ENCODE data around the gene ELL2. TPM values are rescaled to one million over a fixed set of nuclear protein-coding genes. Genes with fewer than 3 reads are reported as not detected.

Gene ELL2
- polyA plus RNA-seq, 1 donor (not counting 4 experiments of a cell fraction or from before 2014, with no cell fraction given), result 100 TPM

DNA sequence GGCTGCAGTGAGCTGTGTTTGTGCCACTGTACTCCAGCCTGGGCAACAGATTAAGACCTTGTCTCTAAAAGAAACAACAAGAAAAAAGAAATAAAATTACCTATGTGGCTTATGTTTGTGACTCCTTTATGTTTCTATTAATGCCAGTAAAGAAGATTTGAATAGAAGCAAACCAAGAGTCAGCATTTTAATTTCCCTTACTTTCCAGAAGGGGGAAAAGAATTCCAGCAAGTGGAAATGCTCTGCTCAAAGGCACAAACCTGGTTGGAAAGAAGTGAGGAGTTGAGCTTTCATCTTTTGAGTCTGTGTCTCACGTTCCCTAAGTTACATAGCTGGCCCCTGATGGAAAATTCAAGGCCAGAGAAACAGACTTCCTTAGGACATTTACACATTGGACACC lies 23.6 kb upstream of the ELL2 start:
- dilution Hi-C loops (cut with MboI; ENCODE audit: extremely low pct_ligation_motif_present, low sequenced_read_pairs), result no loop called here
- no peak overlapping the region for H3K4me2 ChIP-seq (ENCODE audit: control insufficient read depth, extremely low read depth, insufficient read depth, low read depth, low read length)
- peak; percentile 56 for FAIRE-seq

DNA sequence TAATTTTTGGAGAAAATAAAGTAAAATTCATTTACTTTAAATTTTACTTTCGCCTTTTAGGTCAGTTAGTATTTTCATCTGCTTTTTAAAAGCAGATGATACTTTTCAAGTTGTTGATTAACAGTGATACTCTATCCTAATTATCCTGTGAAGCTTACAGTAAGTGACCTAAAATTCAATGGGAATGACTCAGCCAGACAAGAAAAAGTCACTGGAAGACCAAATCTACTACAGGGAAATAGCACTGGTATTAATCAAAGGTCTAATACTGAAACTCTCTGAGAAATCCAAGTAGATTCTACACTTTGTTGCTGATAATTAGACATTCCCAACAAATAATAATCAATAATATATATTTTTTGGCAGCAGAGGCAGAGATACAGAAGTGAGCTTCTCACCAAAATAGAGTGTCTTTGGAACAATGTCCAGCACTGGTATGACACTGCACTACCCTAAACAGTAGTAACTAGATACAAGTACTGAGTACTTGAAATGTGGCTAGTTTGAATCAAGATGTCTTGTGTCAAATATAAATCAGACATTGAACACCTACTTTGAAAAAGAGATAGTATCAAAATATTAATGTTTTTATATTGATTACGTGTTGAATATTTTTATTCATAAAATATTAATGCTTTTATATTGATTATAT lies 22.8 kb upstream of the ELL2 start:
- dilution Hi-C loops (cut with MboI; ENCODE audit: extremely low pct_ligation_motif_present, low sequenced_read_pairs), result no loop called here
- H3K4me2 ChIP-seq (ENCODE audit: control insufficient read depth, extremely low read depth, insufficient read depth, low read depth, low read length), result no peak overlapping the region

More for the DNA sequence above, 23.6 kb upstream of the ELL2 start:
- Histone ChIP-seq H3K4me1 (ENCODE audit: control insufficient read depth, extremely low read depth, insufficient read depth, low read length) (peaks cover 8% of the 10 kb centered on the region), H3K27ac (ENCODE audit: control insufficient read depth, insufficient read depth, low read length) (no peak overlapping the region), H2AFZ (ENCODE audit: control insufficient read depth, low read length) (no peak overlapping the region), H3K79me2 (ENCODE audit: control insufficient read depth, insufficient read depth, low read length) (no peaks in the 10 kb centered on the region), H4K20me1 (ENCODE audit: control insufficient read depth, extremely low read depth, insufficient read depth, low read length) (no peaks in the 10 kb centered on the region), H3K9me1 (ENCODE audit: control insufficient read depth, extremely low read depth, insufficient read depth, low read length) (no peaks in the 10 kb centered on the region), H3K4me3 (ENCODE audit: control insufficient read depth in 2 of 3, extremely low read depth in 1 of 3, insufficient read depth in 2 of 3, low read depth in 1 of 3, low read length in 3 of 3) (no peak overlapping the region), H3K36me3 (ENCODE audit: control insufficient read depth in 2 of 2, extremely low read depth in 1 of 2, insufficient read depth in 2 of 2, low read length in 2 of 2) (no peaks in the 10 kb centered on the region), H3K9ac (ENCODE audit: control insufficient read depth, extremely low read depth, insufficient read depth, low read length) (no peak overlapping the region), H3K27me3 (ENCODE audit: control insufficient read depth, extremely low read depth, insufficient read depth, low read length) (no peaks in the 10 kb centered on the region), H3K9me3 (ENCODE audit: control insufficient read depth, low read depth, low read length) (no peaks in the 10 kb centered on the region)
- no peak for TF ChIP-seq EZH2 (IDR thresholded peaks at IDR 0.05; ENCODE audit: low read length)
- TF ChIP-seq, protein P1, sequence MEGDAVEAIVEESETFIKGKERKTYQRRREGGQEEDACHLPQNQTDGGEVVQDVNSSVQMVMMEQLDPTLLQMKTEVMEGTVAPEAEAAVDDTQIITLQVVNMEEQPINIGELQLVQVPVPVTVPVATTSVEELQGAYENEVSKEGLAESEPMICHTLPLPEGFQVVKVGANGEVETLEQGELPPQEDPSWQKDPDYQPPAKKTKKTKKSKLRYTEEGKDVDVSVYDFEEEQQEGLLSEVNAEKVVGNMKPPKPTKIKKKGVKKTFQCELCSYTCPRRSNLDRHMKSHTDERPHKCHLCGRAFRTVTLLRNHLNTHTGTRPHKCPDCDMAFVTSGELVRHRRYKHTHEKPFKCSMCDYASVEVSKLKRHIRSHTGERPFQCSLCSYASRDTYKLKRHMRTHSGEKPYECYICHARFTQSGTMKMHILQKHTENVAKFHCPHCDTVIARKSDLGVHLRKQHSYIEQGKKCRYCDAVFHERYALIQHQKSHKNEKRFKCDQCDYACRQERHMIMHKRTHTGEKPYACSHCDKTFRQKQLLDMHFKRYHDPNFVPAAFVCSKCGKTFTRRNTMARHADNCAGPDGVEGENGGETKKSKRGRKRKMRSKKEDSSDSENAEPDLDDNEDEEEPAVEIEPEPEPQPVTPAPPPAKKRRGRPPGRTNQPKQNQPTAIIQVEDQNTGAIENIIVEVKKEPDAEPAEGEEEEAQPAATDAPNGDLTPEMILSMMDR (optimal IDR thresholded peaks at IDR 0.05 in 1 of 3, IDR thresholded peaks at IDR 0.05 in 1 of 3, conservative IDR thresholded peaks at IDR 0.05 in 1 of 3; ENCODE audit: extremely low read depth in 1 of 3, insufficient read depth in 2 of 3, low read length in 3 of 3), result no peak
- no peak for DNase-seq (ENCODE audit: low read depth, low spot score)

More for the DNA sequence above, 22.8 kb upstream of the ELL2 start:
- Histone ChIP-seq H3K27me3 (ENCODE audit: control insufficient read depth, extremely low read depth, insufficient read depth, low read length) (no peaks in the 10 kb centered on the region), H3K9ac (ENCODE audit: control insufficient read depth, extremely low read depth, insufficient read depth, low read length) (no peak overlapping the region), H2AFZ (ENCODE audit: control insufficient read depth, low read length) (no peak overlapping the region), H3K4me1 (ENCODE audit: control insufficient read depth, extremely low read depth, insufficient read depth, low read length) (peaks cover 8% of the 10 kb centered on the region), H3K9me1 (ENCODE audit: control insufficient read depth, extremely low read depth, insufficient read depth, low read length) (no peaks in the 10 kb centered on the region), H3K9me3 (ENCODE audit: control insufficient read depth, low read depth, low read length) (no peaks in the 10 kb centered on the region), H3K27ac (ENCODE audit: control insufficient read depth, insufficient read depth, low read length) (no peak overlapping the region), H3K79me2 (ENCODE audit: control insufficient read depth, insufficient read depth, low read length) (no peaks in the 10 kb centered on the region), H4K20me1 (ENCODE audit: control insufficient read depth, extremely low read depth, insufficient read depth, low read length) (no peaks in the 10 kb centered on the region), H3K4me3 (ENCODE audit: control insufficient read depth in 2 of 3, extremely low read depth in 1 of 3, insufficient read depth in 2 of 3, low read depth in 1 of 3, low read length in 3 of 3) (no peak overlapping the region), H3K36me3 (ENCODE audit: control insufficient read depth in 2 of 2, extremely low read depth in 1 of 2, insufficient read depth in 2 of 2, low read length in 2 of 2) (no peaks in the 10 kb centered on the region)
- DNase-seq (ENCODE audit: low read depth, low spot score) (no peak), FAIRE-seq (peak; percentile 23)
- TF ChIP-seq, protein P1 (optimal IDR thresholded peaks at IDR 0.05 in 1 of 3, IDR thresholded peaks at IDR 0.05 in 1 of 3, conservative IDR thresholded peaks at IDR 0.05 in 1 of 3; ENCODE audit: extremely low read depth in 1 of 3, insufficient read depth in 2 of 3, low read length in 3 of 3), result no peak
- TF ChIP-seq EZH2 (IDR thresholded peaks at IDR 0.05; ENCODE audit: low read length), result no peak
